DMS153 (cell line): ENCODE measurements around the gene AFAP1L2.

Source experiments
- DNase-seq: peaks from one replicate; lab custom pipeline; 2025; lab: John Stamatoyannopoulos, UW

The AFAP1L2 gene

DNA sequence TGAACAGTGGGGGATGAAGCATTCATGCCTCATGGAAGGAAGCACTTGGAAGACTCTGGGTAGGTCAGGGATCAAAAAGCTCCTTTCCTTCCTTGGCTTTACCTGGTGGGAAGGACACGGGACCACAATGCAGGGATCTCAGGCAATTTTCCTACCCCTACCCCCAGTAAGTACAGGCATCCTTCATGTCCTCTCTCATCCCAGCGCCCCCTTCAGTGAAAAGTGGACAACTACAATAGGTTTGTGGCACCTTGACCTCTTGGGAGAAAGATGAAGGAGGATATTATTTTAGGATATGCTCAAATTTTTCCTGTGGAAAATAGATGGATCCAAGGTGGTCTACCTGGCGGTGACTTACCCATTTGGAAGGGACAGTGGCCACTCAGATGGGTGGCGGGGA, 16.5 kb downstream of the AFAP1L2 start:
- no peak for DNase-seq

GRCh38 chr10:114386452-114386851, 17.9 kb downstream of the AFAP1L2 start:
- DNase-seq = no peak

GRCh38 chr10:114385557-114385956, 18.7 kb downstream of the AFAP1L2 start:
- DNase-seq = no peak

GRCh38 chr10:114384601-114385000, 19.7 kb downstream of the AFAP1L2 start:
- DNase-seq = no peak

DNA sequence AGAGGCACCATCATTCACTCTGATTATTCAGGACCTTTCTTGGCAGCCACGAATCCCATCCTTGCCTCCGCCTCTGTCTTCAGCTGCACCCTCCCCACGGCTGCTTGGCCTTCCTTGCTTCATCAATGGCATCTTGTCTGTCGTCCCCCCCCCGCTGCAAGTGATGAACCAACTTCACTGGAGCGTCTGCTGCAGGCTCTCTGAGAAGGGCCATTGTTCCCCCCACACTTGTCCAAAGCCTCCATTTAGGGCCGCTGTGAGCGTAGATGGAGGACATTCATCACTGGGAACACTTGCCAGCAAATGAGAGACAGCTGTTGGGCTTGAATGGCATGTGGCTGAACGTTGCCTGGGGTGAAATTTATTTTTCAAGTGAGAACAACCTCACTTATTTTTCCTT, 20.1 kb downstream of the AFAP1L2 start:
- no peak for DNase-seq

DNA sequence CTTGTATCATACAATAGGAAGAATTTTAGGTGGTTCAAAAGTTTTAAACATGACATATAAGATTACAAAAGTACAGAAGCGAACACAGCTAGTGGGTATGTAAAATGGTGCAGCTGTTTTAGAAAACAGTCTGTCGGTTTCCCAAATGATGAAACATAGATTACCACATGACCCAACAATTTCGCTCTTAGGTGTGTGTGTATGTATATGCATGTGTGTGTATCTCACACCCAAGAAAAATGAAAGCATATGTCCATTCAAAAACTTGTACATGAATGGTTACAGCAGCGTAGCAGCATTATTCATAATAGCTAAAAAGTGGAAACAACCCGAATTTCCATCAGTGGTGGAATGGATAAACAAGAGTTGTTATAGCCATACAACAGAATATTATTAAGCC, 23.5 kb downstream of the AFAP1L2 start:
- no peak for DNase-seq

DNA sequence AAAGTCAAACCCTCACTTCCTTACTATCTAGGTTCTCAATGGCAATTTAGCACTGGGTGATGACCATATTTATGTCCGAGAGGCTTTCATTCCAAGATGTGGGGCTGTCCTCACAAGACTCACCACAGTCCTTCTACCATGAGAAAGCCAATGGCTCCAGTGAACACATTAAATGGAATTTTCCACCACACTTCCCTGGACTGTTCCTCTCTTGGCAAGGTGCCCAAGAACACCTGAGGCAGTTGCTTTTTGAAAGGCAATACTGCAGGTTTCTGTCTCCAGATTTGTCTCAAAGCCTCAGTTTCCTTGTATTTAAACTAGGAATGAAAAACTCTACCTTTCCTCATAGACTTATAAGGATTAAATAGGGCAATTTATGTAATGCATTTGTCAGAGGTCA, 24.2 kb downstream of the AFAP1L2 start:
- DNase-seq = no peak

DNA sequence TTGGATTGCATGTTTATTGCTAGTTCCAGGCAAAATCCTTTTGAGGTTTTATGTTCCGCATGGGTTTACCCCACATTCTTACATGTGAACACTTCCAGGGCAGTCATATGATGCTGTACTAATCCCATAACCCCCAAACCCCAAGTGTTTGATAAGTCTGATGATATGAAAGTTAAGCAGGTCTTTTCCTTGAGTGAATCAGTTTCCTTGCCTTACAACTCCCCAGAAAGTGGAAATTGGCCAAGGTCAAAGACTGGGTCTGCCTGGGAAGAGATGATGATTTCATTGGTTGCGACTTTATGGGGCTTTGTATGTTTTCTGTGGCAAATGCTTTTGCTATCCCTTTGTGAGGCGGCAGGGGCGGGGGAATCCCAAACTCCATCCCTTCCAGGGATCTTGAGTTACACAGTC, 24.7 kb downstream of the AFAP1L2 start:
- no peak for DNase-seq

DNA sequence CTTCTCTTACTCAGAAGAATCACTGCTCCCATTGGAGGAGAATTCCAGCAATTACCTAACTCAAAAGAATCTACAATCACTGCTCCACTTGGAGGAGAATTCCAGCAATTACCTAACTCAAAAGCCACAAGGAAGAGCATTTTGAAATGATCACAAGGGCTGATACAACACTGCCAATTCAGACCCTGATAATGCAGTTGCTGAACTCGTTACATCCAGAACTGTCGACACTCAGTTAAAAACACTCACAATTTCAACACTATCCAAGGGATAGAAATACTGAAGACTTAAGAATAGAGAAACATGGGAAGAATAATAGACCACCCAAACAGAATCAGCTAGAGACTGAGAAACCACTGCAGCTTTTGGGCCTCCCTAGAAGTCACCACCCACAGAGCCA, 27.8 kb downstream of the AFAP1L2 start:
- DNase-seq = no peak

DNA sequence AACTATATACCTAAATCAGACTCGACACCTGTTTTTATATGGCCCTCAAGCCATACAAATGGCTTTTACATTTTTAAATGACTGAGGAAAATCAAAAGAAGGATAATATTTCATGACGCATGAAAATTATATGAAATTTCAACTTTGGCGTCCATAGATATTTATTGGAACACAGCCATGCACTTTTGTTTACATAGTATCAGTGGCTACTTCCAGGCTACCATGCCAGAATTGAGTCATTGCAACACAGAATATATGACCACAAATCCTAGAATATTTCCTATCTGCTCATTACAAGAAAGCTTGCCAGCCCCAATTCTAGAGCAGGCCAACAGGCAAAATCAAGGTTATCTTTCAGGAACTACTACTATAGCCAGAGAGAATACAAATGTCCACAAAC, 29.3 kb downstream of the AFAP1L2 start:
- DNase-seq = no peak

DNA sequence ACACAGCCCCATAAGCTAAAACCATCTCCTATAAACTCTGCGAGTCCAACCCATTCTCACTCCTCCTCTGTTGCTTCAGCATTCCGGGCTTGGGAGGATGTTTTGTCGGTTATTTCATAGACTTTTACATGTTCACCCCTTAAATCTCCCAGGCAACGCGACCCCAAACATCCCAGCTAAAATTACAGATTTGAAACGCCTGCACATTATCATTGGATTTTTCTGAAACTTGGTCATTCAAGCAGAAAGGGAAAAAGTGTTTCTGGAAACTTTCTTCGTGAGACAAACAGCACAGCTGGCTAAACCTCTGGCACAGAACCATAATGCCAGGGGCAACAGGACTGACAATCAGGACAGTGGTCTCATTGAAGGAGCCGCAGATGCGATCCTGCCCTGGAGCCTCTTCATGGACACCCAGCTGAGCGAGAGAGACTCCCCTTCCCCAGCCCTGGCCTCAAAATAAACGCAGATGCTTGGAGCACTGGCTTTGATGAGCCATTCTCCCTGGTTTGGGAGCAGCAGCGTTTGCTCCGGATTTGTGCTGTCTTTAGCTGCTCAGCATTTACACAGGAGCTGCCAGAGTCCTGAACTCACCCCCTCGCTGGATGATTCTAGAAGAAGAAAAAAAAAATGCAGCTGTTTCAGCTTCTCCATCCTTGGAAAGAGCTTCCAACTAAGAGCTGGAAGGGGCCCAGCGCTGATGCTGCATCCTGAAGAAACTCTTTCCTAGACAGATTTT, 30.1 kb downstream of the AFAP1L2 start:
- DNase-seq = no peak

DNA sequence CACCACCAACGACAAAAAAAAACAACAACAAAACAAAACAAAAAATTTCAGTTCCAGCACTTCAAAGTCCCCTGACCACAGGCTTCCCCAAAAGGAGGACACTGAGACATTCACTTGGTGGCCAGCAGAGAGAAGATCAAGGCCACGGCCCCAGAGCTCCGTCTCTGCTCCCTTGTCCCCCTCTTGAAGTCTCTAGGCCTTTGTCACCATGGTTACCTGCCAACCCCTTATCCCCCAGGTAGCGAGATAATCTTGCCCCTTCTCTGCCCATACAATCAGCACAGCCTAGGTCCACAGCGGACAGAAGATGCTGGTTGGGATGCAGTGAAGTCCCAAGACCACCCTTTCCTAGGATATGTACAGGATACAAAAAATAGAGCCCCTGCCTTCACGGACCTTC, 30.7 kb downstream of the AFAP1L2 start:
- no peak for DNase-seq

- DNase-seq = no peak
Observed at GRCh38 chr10:114372995-114373394, 31.3 kb downstream of the AFAP1L2 start.

GRCh38 chr10:114372179-114372578, 32.1 kb downstream of the AFAP1L2 start:
- no peak for DNase-seq

DNA sequence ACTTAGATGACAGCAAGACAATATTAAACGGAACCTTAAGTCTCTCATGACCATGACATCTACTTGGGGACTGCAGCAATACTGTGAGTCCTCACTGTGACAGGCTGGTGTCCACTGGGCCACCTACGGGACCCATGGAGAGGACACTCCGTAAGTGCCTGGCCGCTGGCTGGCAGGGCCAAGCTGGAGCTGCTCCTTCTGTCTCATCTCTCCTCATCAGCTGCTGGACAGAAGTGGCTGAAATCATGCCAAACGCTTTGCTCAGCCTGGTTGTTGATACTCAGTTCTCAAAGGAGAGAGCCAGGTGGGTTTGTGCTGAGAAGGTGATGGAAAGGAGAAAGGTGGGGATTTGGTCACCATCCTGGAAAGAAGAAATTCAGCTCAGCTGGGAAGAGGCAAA, 33.3 kb downstream of the AFAP1L2 start:
- no peak for DNase-seq

- no peak for DNase-seq
Observed at GRCh38 chr10:114370199-114370598, 34.1 kb downstream of the AFAP1L2 start.

DNA sequence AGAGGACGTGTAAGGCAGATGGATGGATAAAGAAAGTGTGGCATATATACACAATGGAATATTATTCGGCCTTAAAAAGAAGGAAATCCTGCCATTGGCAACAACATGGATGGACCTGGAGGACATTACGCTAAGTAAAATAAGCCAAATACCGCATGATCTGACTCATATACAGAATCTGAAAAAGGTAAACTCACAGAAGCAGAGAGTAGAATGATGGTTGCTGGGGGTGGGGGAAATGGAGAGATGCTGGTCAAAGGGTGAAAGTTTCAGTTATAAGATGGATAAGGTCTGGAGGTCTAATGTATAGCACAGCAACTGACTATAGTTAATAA, 36.3 kb downstream of the AFAP1L2 start:
- DNase-seq = no peak

DNA sequence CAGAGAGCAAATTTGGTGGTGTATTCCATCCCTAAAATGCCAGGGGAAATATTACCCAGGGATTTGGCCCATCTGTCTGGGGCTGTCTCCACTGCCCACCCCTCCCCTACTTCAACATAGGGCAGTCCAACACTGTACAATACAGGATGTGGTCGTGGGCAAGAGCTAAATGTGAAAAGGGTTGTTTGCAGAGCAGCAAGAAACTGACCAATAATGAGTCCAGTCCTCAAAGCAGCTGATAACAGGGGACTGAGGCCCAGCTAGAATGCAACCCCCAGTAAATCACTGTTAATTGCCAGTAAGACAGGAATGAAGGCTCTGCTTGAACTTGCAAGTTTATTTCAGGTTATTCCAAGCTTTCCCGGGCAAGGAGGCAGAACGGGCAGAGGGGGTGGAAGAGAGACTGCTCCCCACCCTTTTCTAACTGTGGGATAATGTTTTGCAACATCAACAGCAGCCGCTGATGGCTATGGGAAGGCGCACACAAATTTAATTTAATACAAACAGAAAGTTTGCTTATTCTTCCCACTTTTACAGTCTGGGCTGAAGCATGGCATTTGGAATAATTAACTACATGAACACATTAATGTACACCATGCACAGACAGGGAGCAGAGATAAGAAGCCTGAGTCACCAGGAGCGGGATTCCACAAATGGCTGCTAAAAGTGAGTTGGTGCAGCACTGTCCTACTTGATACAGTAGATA, 36.8 kb downstream of the AFAP1L2 start:
- no peak for DNase-seq

DNA sequence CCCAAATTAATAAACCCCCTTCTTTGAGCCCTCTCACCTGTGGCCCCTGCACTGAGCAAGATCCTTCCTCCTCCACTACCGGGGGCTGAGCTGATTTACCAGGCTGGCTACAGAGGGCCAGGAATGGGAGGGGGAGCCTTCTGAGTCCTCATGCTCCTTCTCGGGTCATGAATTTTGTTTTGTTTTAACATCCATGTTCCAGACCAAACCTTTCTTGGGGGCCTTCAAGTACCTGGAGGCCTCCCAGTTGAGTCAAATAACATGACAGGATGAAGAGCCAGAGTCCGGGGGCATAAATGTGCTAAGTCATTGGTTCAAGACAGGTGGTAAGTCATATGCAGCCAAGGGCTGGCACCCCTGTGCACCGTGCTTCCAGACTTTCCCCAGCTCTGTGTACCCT, 39.6 kb downstream of the AFAP1L2 start:
- no peak for DNase-seq

DNA sequence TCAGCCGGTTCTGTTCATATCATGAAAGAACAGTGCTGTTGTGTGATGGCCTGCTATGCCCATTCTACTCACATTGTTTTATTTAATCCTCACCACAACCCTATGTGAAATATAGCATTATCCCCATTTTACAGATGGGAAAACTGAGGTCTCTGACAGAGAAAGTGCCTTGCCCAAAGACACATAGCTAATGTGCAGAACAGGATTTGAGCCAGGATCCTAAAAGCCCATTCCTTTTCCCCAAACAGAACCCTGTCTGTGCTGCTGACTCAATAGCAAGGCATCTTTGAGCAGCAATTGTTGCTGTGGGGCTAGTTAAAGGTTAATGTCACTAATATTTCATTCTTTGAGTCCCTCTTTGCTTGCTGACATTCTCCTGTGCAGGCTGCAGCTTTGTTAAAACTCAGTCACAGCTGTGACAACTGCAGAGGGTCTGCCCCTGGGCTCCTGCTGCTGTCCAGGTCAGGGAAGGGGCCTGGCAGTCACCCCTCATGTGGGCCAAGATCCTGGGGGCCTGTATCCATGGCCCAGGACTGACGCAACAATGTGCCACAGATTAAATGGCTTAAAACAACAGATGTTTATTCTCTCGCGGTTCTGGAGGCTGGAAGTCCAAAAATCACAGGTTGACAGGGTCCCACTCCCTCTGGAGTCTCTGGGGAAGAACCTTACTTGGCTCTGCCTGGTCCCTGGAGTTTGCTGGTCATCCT, 40.4 kb downstream of the AFAP1L2 start:
- DNase-seq = no peak

DNA sequence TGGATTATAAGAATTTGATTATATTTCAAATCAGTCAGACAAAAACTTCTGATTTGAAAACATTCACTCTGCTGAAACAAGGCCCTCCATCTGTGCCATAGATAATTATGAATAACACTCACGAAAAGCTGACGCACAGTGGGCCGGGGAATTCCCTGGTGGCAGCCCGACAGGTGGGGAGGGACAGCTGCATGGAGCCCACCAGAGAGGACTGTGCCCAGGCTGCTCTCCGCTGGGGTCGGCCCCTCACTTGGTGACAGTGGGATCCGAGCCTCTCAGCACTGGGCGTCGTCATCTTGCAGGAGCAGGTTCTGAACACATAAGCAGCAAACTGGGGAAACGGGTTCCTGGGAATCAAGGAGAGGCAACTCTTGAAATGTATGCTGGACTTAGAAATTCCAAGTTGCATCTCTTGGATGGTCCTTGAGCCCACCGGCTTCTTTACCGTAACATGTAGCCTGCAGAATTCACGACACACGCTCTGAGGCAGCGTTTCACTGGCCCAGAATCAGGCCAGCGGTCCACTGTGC, 41.4 kb downstream of the AFAP1L2 start:
- DNase-seq = no peak

DNA sequence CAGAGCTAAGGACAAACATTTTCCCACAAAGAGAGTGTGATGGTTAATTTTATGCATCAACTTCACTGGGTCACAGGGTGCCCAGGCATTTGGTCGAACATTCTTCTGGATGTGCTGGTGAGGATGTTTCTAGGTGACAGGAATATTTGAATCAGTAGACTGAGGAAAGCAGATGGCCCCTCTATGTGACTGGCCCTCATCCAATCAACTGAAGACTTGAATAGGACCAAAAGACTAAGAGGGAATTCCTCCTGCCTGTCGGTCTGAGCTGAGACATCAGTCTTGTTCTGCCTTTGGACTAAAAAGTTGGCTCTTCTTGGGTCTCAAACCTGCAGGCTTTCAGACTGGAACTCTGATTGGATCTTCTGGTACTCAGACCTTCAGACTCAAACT, 44.4 kb downstream of the AFAP1L2 start:
- no peak for DNase-seq
